ENCODE data around the gene ETF1. TPM values are rescaled to one million over a fixed set of nuclear protein-coding genes. Genes with fewer than 3 reads are reported as not detected.
A peak's percentile ranks its signal among the peaks of the same experiment; 100 is the strongest.

ETF1 gene
- total RNA-seq, 1 donor = 112 TPM

Small RNAs within 50 kb of the gene (small RNA-seq; reads per million reads assigned to genes)
- gene RF00154 (12.7 reads per million, percentile 94 among the genes with 10 or more reads in this experiment), gene SNORD63 (1,211 reads per million, percentile 99 among the genes with 10 or more reads in this experiment)

Other genes starting within 250 kb of the ETF1 start
- gene CDC25C, start 211.4 kb downstream of the ETF1 start, total RNA-seq (ENCODE audit: low replicate concordance) = 0.16 and 8.9 TPM in 2 replicates
- gene FAM53C, start 205.0 kb downstream of the ETF1 start, total RNA-seq (ENCODE audit: low replicate concordance) = 16.4 and 25.6 TPM in 2 replicates
- gene KDM3B, start 190.6 kb downstream of the ETF1 start, total RNA-seq (ENCODE audit: low replicate concordance) = 47.1 and 89.5 TPM in 2 replicates
- gene REEP2, start 104.2 kb downstream of the ETF1 start, total RNA-seq (ENCODE audit: low replicate concordance) = 1.1 and 6.1 TPM in 2 replicates
- gene EGR1, start 77.8 kb downstream of the ETF1 start, total RNA-seq (ENCODE audit: low replicate concordance) = 1.6 and 6.3 TPM in 2 replicates
- gene HSPA9, start 32.2 kb upstream of the ETF1 start, total RNA-seq (ENCODE audit: low replicate concordance) = 394 and 568 TPM in 2 replicates
- gene CTNNA1, start 210.2 kb upstream of the ETF1 start, total RNA-seq (ENCODE audit: low replicate concordance) = 327 and 497 TPM in 2 replicates